ENCODE data around the gene RGMA. TPM values are rescaled to one million over a fixed set of nuclear protein-coding genes. Genes with fewer than 3 reads are reported as not detected.

RGMA gene
- total RNA-seq, 1 experiment from 2014 or later, result 5.5 TPM

DNA sequence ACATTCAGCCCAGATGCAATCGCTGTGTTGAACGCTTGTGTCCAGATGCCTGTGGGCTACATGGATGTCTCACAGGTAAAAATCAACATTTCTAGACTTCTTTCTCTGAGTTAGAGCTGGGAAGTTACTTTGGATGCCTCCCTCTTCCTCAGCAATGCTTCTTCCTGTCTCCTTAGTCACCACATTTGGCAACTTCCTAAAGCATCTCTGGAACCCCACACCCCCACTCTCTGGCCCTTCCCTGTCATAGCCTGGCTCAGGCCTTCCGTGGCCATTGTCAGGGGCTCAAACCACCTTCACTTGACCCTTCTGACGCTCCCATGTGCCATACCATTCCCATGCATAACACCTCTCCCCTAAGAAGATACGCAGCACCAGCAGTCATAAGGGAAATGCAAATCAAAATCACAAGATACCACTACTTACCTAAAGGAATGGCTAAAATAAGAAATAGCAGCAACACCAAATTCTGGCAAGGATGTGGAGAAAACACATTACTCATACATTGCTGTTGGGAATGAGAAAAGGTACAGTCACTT is 21.6 kb upstream of the RGMA start:
- intact Hi-C loops (cut with micrococcal nuclease), result no loop called here

More for the DNA sequence above, 21.6 kb upstream of the RGMA start:
- Histone ChIP-seq H3K9me3 (ENCODE audit: control insufficient read depth in 1 of 2, insufficient read depth in 1 of 2, low read depth in 1 of 2, low read length in 2 of 2) (no peaks in the 10 kb centered on the region), H2AFZ (ENCODE audit: low read depth, low read length, poor library complexity, severe bottlenecking) (no peak overlapping the region), H4K20me1 (ENCODE audit: insufficient read depth) (no peaks in the 10 kb centered on the region), H3K9me2 (ENCODE audit: insufficient read depth) (no peaks in the 10 kb centered on the region), H3K27ac (ENCODE audit: low read depth, low read length) (no peak overlapping the region), H3K4me3 (replicated peaks in 1 of 2; ENCODE audit: low read depth in 1 of 2, low read length in 2 of 2) (no peak overlapping the region), H3K36me3 (ENCODE audit: control insufficient read depth in 1 of 2, insufficient read depth in 2 of 2, low read length in 2 of 2) (no peaks in the 10 kb centered on the region), H3K27me3 (ENCODE audit: insufficient read depth, low read length) (peaks cover 6% of the 10 kb centered on the region), H3K9ac (ENCODE audit: low read length) (no peak overlapping the region), H3K4me2 (ENCODE audit: low read length) (no peak overlapping the region), H3K4me1 (ENCODE audit: control insufficient read depth in 1 of 2, insufficient read depth in 2 of 2, low read length in 2 of 2) (no peaks in the 10 kb centered on the region), H3K79me2 (ENCODE audit: insufficient read depth, low read length) (no peaks in the 10 kb centered on the region)
- CTCF ChIA-PET, result no interaction called here
- no peak for DNase-seq (ENCODE audit: low read depth, low spot score)
- BruUV-seq (replicated peaks), result no TSS peak
- RAD21 ChIA-PET (ENCODE audit: low non-redundant PET in 1 of 2, low total read pairs in 2 of 2, uncharacterized antibody in 2 of 2, unreplicated experiment in 2 of 2), result no interaction called here
- POLR2A ChIA-PET, result no interaction called here
- ATAC-seq, result no peak
- TF ChIP-seq RAD21 (IDR thresholded peaks at IDR 0.05; ENCODE audit: low read depth), result no peak
- TF ChIP-seq FOSL1 (IDR thresholded peaks at IDR 0.05; ENCODE audit: low read depth), result no peak
- no peak for TF ChIP-seq CEBPB (IDR thresholded peaks at IDR 0.05; ENCODE audit: low read depth)
- TF ChIP-seq, protein P1, sequence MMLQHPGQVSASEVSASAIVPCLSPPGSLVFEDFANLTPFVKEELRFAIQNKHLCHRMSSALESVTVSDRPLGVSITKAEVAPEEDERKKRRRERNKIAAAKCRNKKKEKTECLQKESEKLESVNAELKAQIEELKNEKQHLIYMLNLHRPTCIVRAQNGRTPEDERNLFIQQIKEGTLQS (IDR thresholded peaks at IDR 0.05), result no peak
- TF ChIP-seq, protein P2, sequence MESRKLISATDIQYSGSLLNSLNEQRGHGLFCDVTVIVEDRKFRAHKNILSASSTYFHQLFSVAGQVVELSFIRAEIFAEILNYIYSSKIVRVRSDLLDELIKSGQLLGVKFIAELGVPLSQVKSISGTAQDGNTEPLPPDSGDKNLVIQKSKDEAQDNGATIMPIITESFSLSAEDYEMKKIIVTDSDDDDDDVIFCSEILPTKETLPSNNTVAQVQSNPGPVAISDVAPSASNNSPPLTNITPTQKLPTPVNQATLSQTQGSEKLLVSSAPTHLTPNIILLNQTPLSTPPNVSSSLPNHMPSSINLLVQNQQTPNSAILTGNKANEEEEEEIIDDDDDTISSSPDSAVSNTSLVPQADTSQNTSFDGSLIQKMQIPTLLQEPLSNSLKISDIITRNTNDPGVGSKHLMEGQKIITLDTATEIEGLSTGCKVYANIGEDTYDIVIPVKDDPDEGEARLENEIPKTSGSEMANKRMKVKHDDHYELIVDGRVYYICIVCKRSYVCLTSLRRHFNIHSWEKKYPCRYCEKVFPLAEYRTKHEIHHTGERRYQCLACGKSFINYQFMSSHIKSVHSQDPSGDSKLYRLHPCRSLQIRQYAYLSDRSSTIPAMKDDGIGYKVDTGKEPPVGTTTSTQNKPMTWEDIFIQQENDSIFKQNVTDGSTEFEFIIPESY (IDR thresholded peaks at IDR 0.05; ENCODE audit: extremely low read depth, insufficient replicate concordance, low read length), result no peak
- TF ChIP-seq POLR2AphosphoS5 (IDR thresholded peaks at IDR 0.05; ENCODE audit: low read depth, low read length), result no peak
- no peak for TF ChIP-seq ELF1 (IDR thresholded peaks at IDR 0.05; ENCODE audit: borderline replicate concordance, low read depth)
- TF ChIP-seq, protein P3, sequence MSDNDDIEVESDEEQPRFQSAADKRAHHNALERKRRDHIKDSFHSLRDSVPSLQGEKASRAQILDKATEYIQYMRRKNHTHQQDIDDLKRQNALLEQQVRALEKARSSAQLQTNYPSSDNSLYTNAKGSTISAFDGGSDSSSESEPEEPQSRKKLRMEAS (IDR thresholded peaks at IDR 0.05), result no peak
- no peak for TF ChIP-seq CBX3 (IDR thresholded peaks at IDR 0.05; ENCODE audit: low read depth)
- no peak for TF ChIP-seq TCF7L2 (IDR thresholded peaks at IDR 0.05; ENCODE audit: borderline replicate concordance, extremely low read depth, insufficient read depth, insufficient read length)
- no peak for TF ChIP-seq POLR2A (IDR thresholded peaks at IDR 0.05; ENCODE audit: borderline replicate concordance, extremely low read depth, insufficient read depth, insufficient read length)
- TF ChIP-seq EZH2 (IDR thresholded peaks at IDR 0.05), result no peak
